ENCODE measurements around the gene RORB. TPM values are rescaled to one million over a fixed set of nuclear protein-coding genes. Genes with fewer than 3 reads are reported as not detected.

RORB gene
- total RNA-seq, 2 donors from 2014 or later: not detected

DNA sequence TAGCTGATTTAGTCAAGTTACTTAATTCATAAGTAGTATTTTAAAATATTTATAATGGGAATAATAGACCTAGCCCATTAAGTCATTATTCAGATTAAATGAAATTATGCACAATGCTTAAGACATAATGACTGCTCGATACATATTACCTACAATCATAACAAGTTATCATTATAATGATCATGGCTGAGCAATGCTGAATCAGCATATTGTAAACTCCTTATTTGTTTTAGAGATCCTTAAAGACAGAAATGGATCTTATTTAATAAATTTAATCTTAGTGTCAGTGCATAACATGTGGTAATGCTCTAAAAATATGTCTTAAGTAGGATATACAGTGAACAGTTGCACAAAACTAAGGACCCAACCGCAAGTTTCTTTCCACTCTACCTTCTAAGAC, 221.6 kb downstream of the RORB start:
- H3K9me3 ChIP-seq (ENCODE audit: control insufficient read depth, low read length, poor library complexity, severe bottlenecking): no peaks in the 10 kb centered on the region
- Mint-ChIP-seq H3K27me3 (peaks cover 20% of the 10 kb centered on the region), H3K36me3 (ENCODE audit: low read depth) (no peaks in the 10 kb centered on the region), H3K4me3 (no peak overlapping the region), H3K4me1 (no peaks in the 10 kb centered on the region), H3K27ac (no peak overlapping the region)
- ATAC-seq (no peak), DNase-seq (no peak)

- Mint-ChIP-seq H3K4me3 (no peak overlapping the region), H3K27me3 (peaks cover 21% of the 10 kb centered on the region), H3K36me3 (ENCODE audit: low read depth) (no peaks in the 10 kb centered on the region), H3K4me1 (no peaks in the 10 kb centered on the region), H3K27ac (no peak overlapping the region)
- DNase-seq: no peak
- no peaks in the 10 kb centered on the region for H3K9me3 ChIP-seq (ENCODE audit: control insufficient read depth, low read length, poor library complexity, severe bottlenecking)
- ATAC-seq: no peak
Observed at GRCh38 chr9:74719306-74719705, 222.2 kb downstream of the RORB start.

DNA sequence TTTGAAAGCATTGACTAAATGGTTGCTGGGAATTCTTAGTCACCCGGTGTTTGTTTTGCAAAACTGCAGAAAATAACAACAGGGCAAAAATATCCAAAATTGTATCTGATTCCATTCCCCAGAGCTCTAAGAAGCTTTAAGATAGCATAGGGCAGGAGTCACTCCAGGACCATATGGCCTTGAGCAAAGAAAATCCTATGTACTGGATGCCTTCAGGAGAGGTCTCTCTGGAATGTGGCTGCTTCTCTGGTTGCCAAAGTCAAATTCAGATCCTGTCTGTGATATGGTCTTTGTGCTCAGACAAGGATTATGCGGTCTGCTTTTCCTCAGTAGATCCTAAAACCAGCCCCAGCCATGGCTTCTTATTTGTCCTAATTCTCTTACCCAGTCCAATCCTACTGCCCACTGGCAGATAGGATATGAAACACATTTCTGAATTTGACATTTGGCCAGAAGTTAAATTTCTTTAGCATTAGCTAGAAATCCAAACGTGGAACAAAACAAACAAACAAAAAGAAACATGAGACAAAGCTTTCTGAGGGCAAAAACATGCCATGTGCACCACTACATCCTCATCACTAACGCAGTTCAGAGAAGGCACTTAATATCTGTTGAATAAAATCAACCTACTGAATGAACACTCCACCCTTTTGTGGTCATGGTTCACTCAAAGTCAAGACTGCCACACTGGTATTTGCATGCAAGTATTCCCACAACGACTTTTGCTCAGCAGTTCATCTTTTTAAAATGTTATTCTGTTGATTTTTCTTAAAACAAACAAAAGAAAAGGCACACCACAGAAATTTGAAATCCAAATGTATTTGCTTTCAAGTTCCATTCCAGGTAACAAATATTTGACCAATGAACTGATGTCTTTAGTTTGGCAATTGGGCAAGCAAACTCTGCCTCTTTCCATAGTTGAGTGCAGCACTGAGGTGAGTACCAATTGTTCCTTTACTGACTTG, 224.8 kb downstream of the RORB start:
- Mint-ChIP-seq H3K27ac (no peak overlapping the region), H3K36me3 (ENCODE audit: low read depth) (peaks cover 2% of the 10 kb centered on the region), H3K4me3 (no peak overlapping the region), H3K4me1 (no peaks in the 10 kb centered on the region), H3K27me3 (peaks cover 27% of the 10 kb centered on the region)
- no peaks in the 10 kb centered on the region for H3K9me3 ChIP-seq (ENCODE audit: control insufficient read depth, low read length, poor library complexity, severe bottlenecking)
- DNase-seq (no peak), ATAC-seq (no peak)

DNA sequence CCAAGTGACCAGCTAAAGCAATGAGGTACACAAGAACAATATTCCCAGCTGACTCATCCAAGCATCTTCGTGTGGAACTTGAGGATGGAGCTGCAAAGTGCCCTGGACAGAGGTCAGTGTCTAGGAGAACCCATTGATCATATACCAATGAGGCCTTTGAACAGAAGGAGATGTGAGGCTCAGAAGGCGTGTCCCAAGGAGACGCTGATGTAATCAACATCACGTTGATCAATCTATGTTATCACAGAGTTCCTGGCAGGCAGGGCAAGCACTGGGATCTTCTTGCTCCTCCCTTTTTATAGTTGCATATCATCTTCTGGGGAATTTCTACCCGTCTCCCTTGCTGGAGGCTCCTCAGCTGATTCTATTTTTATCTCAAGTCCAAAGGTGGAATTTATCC, 227.2 kb downstream of the RORB start:
- H3K4me1 Mint-ChIP-seq: no peaks in the 10 kb centered on the region
- no peak overlapping the region for H3K4me3 Mint-ChIP-seq

DNA sequence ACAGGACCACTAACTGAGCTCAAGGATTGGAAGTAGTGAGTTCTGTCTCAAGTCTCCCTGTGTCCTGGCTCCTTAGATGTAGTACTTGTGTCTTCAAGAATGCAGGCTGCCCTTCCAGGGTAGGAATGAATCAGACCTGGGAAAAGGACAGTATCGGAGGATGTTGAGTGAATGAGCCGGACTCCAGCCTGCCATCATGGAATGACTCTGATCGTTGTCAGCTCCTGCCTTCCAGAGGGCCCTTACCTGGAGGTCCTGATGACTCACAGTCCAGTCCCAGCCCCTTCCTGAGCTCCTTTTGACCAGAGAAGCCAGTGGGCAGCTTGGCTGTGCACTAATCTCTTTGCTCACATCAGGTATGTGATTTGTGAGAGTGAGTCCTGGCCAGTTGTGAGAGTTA, 229.4 kb downstream of the RORB start:
- ATAC-seq (no peak), DNase-seq (no peak)
- Mint-ChIP-seq H3K27me3 (peaks cover 22% of the 10 kb centered on the region), H3K4me1 (no peaks in the 10 kb centered on the region), H3K4me3 (no peak overlapping the region), H3K36me3 (ENCODE audit: low read depth) (peaks cover 2% of the 10 kb centered on the region), H3K27ac (no peak overlapping the region)
- H3K9me3 ChIP-seq (ENCODE audit: control insufficient read depth, low read length, poor library complexity, severe bottlenecking): no peaks in the 10 kb centered on the region

More for the DNA sequence above, 227.2 kb downstream of the RORB start:
- peaks cover 2% of the 10 kb centered on the region for H3K36me3 Mint-ChIP-seq (ENCODE audit: low read depth)
- H3K27me3 Mint-ChIP-seq: peaks cover 28% of the 10 kb centered on the region
- DNase-seq (no peak), ATAC-seq (no peak)
- no peaks in the 10 kb centered on the region for H3K9me3 ChIP-seq (ENCODE audit: control insufficient read depth, low read length, poor library complexity, severe bottlenecking)
- H3K27ac Mint-ChIP-seq: no peak overlapping the region

DNA sequence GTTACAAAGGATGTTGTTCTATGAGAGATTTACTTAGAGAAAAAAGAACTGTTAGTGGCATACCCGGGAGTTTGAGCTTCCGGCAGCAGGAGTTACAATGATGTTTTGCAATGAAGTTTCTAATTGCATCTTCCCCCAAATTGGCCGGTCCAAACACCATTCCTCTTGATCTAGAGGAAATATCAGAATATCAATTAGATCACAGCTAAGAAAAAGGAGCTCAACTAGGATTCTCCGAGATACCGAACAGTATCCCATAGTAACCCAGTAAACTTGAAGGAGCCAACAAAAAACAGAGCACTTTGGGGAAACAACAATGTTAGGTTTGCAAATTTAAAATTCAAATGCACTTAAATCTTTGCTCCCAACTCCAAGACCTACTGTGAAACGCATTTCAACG, 231.0 kb downstream of the RORB start:
- ATAC-seq: no peak
- Mint-ChIP-seq H3K36me3 (ENCODE audit: low read depth) (peaks cover 2% of the 10 kb centered on the region), H3K4me3 (no peak overlapping the region), H3K27me3 (peaks cover 17% of the 10 kb centered on the region), H3K4me1 (no peaks in the 10 kb centered on the region), H3K27ac (no peak overlapping the region)
- DNase-seq: no peak
- H3K9me3 ChIP-seq (ENCODE audit: control insufficient read depth, low read length, poor library complexity, severe bottlenecking): no peaks in the 10 kb centered on the region

GRCh38 chr9:74729136-74729695, 232.1 kb downstream of the RORB start:
- Mint-ChIP-seq H3K27ac (no peak overlapping the region), H3K36me3 (ENCODE audit: low read depth) (peaks cover 2% of the 10 kb centered on the region), H3K27me3 (peaks cover 16% of the 10 kb centered on the region), H3K4me1 (no peaks in the 10 kb centered on the region), H3K4me3 (no peak overlapping the region)
- no peak for DNase-seq
- H3K9me3 ChIP-seq (ENCODE audit: control insufficient read depth, low read length, poor library complexity, severe bottlenecking): no peaks in the 10 kb centered on the region
- ATAC-seq: no peak

- H3K4me3 Mint-ChIP-seq: no peak overlapping the region
- DNase-seq: no peak
- no peaks in the 10 kb centered on the region for H3K9me3 ChIP-seq (ENCODE audit: control insufficient read depth, low read length, poor library complexity, severe bottlenecking)
- no peak for ATAC-seq
- no peaks in the 10 kb centered on the region for H3K36me3 Mint-ChIP-seq (ENCODE audit: low read depth)
- H3K27me3 Mint-ChIP-seq: peaks cover 32% of the 10 kb centered on the region
- no peak overlapping the region for H3K27ac Mint-ChIP-seq
- H3K4me1 Mint-ChIP-seq: no peaks in the 10 kb centered on the region
Observed at GRCh38 chr9:74735761-74736160, 238.6 kb downstream of the RORB start.

GRCh38 chr9:74736646-74737045, 239.5 kb downstream of the RORB start:
- Mint-ChIP-seq H3K27me3 (peaks cover 41% of the 10 kb centered on the region), H3K4me1 (no peaks in the 10 kb centered on the region), H3K27ac (no peak overlapping the region), H3K4me3 (no peak overlapping the region), H3K36me3 (ENCODE audit: low read depth) (no peaks in the 10 kb centered on the region)
- DNase-seq (no peak), ATAC-seq (no peak)
- no peaks in the 10 kb centered on the region for H3K9me3 ChIP-seq (ENCODE audit: control insufficient read depth, low read length, poor library complexity, severe bottlenecking)

DNA sequence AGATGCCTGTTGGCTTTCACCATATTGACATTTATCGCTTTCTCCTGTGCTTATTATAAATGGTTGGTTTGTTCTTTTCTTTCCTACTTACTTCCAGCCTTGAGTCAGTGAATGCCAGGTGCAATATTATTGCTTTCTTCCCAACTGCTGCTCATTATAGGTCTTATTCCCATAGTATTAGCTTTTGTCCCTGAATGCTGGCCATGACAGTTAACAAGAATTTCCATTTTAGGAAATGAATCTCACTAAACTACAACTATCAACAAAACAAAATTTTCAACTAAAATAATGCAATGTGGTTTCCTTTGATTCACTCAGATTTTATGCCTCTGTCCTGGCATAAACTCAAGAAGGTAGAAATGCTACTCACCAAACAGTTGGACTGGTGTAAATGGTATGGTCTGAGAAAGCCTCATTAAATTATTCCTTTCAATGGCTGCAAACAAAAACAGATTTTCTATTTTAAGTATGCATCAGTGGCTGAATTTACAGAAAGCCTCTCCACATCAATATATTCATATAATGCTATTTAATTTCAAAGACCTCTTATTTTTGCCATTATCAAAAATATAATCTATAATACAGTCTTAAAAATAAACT, 245.2 kb downstream of the RORB start:
- no peaks in the 10 kb centered on the region for H3K9me3 ChIP-seq (ENCODE audit: control insufficient read depth, low read length, poor library complexity, severe bottlenecking)
- ATAC-seq: no peak
- Mint-ChIP-seq H3K36me3 (ENCODE audit: low read depth) (peaks cover 5% of the 10 kb centered on the region), H3K27ac (no peak overlapping the region), H3K4me3 (no peak overlapping the region), H3K4me1 (no peaks in the 10 kb centered on the region), H3K27me3 (peaks cover 76% of the 10 kb centered on the region)
- no peak for DNase-seq

All from T-helper 17 cell (primary cell).